GM23338 (cell line): ENCODE data around the gene ELMO2. TPM values are rescaled to one million over a fixed set of nuclear protein-coding genes. Genes with fewer than 3 reads are reported as not detected.

Source experiments
- ATAC-seq: fragments of 200-7000 bp; cut with Tn5 transposase; 3 replicates; pipeline ENCODE4 v1.9.1; 2020
- DNase-seq: peaks from one replicate; pipeline ENCODE4 v3.0.0-alpha.2; 2015; ENCODE audit warnings: low spot score
- H2AFZ ChIP-seq: fragments of 200-600 bp; sonication (generic); 2 replicates; pipeline ENCODE4 v1.8.0; 2016; ENCODE audit warnings: antibody characterized with exemption, mild to moderate bottlenecking, moderate library complexity
- H3F3A ChIP-seq: fragments of 200-600 bp; sonication (generic); replicated peaks from 2 replicates; pipeline ENCODE4 v1.8.0; 2017; ENCODE audit warnings: antibody characterized with exemption, mixed run types, low read depth
- H3K27ac ChIP-seq: fragments of 200-600 bp; sonication (generic); 2 replicates; pipeline ENCODE4 v1.6.1; 2016; ENCODE audit warnings: low read depth
- H3K27me3 ChIP-seq: fragments of 200-600 bp; sonication (generic); 2 replicates; pipeline ENCODE4 v1.8.0; 2016; ENCODE audit warnings: mild to moderate bottlenecking, mixed run types, moderate library complexity; ENCODE audit not compliant: insufficient read depth
- H3K36me3 ChIP-seq: fragments of 200-600 bp; sonication (generic); 2 replicates; pipeline ENCODE4 v1.8.0; 2016; ENCODE audit warnings: mild to moderate bottlenecking; ENCODE audit not compliant: insufficient read depth
- H3K4me1 ChIP-seq: fragments of 200-600 bp; sonication (generic); 2 replicates; pipeline ENCODE4 v1.8.0; 2016; ENCODE audit warnings: mild to moderate bottlenecking, moderate library complexity; ENCODE audit not compliant: insufficient read depth
- H3K4me2 ChIP-seq: fragments of 200-600 bp; sonication (generic); 2 replicates; pipeline ENCODE4 v1.7.1; 2017; ENCODE audit warnings: mixed run types
- H3K4me3 ChIP-seq: fragments of 200-600 bp; sonication (generic); 2 replicates; pipeline ENCODE4 v1.6.1; 2016; ENCODE audit warnings: mixed run types
- H3K79me2 ChIP-seq: fragments of 200-600 bp; sonication (generic); replicated peaks from 2 replicates; pipeline ENCODE4 v1.8.0; 2017; ENCODE audit warnings: mild to moderate bottlenecking; ENCODE audit not compliant: insufficient read depth
- H3K9me2 ChIP-seq: fragments of 200-600 bp; sonication (generic); 2 replicates; pipeline ENCODE4 v1.8.0; 2017; ENCODE audit not compliant: insufficient read depth
- H4K20me1 ChIP-seq: fragments of 200-600 bp; sonication (generic); replicated peaks from 2 replicates; pipeline ENCODE4 v1.8.0; 2017; ENCODE audit warnings: mild to moderate bottlenecking; ENCODE audit not compliant: insufficient read depth
- H3K27ac Mint-ChIP-seq: 2 replicates; pipeline ENCODE4 v1.8.0; 2020; ENCODE audit warnings: inconsistent platforms, mild to moderate bottlenecking, moderate library complexity, mixed read lengths
- H3K27me3 Mint-ChIP-seq: 3 replicates; pipeline ENCODE4 v1.8.0; 2022; ENCODE audit warnings: low read depth, mild to moderate bottlenecking, moderate library complexity, mixed read lengths, inconsistent platforms; ENCODE audit not compliant: insufficient read depth, poor library complexity
- H3K36me3 Mint-ChIP-seq: 3 replicates; pipeline ENCODE4 v1.8.0; 2021; ENCODE audit warnings: low read depth, mild to moderate bottlenecking, inconsistent platforms, moderate library complexity, mixed read lengths
- H3K4me1 Mint-ChIP-seq: 3 replicates; pipeline ENCODE4 v1.8.0; 2020; ENCODE audit warnings: mild to moderate bottlenecking, inconsistent platforms, mixed read lengths
- H3K4me3 Mint-ChIP-seq: 3 replicates; pipeline ENCODE4 v1.8.0; 2021; ENCODE audit warnings: moderate library complexity, mild to moderate bottlenecking, inconsistent platforms, mixed read lengths
- H3K9me3 Mint-ChIP-seq: 3 replicates; pipeline ENCODE4 v1.8.0; 2020; ENCODE audit warnings: moderate library complexity, mild to moderate bottlenecking, inconsistent platforms, mixed read lengths
- CTCF ChIP-seq, 2 experiments: fragments of 200-600 bp in 1 of 2; sonication (generic) in 1 of 2; conservative IDR thresholded peaks; 2 replicates each; pipeline versions ENCODE4 v1.5.1 to v1.6.1; 2016 to 2017; ENCODE audit warnings: antibody characterized with exemption in 2 of 2, low read depth in 2 of 2, mild to moderate bottlenecking in 2 of 2, moderate library complexity in 1 of 2
- EZH2 ChIP-seq: fragments of 200-600 bp; sonication (generic); IDR thresholded peaks from one replicate; pipeline ENCODE4 v1.8.0; 2017; ENCODE audit warnings: antibody characterized with exemption, mild to moderate bottlenecking, low read depth; ENCODE audit not compliant: unreplicated experiment
- STAT1 ChIP-seq: IDR thresholded peaks from one replicate; pipeline ENCODE4 v1.6.1; 2016; ENCODE audit warnings: antibody characterized with exemption; ENCODE audit not compliant: unreplicated experiment
- ZNF462 ChIP-seq: fragments of 250-450 bp; sonication (Bioruptor Pico); IDR thresholded peaks from 2 replicates; pipeline ENCODE4 v1.5.0; 2020; ENCODE audit warnings: mild to moderate bottlenecking, moderate library complexity
- polyA plus RNA-seq: library from polyadenylated mRNA; unstranded; fragments of >200 nt; fragmentation: Nextera tagmentation; extraction: Ambion mirVana; gene quantifications from 2 replicates; pipeline ENCODE4 v1.2.1, GENCODE V29; 2016
- total RNA-seq: library from RNA; depleted of rRNA; stranded (reverse); fragments of >200 nt; shearing (Covaris generic); gene quantifications from 2 replicates; pipeline ENCODE4 v1.2.3, GENCODE V29; 2014
- TF ChIP-seq, protein P1 (sequence below): IDR thresholded peaks from 2 replicates; pipeline ENCODE4 v1.6.1; 2016; ENCODE audit warnings: antibody characterized with exemption

Gene ELMO2
- total and polyA plus RNA-seq, 2 experiments from 2014 or later: 15.1 to 44.1 TPM

GRCh38 chr20:46368902-46369268, 37.5 kb downstream of the ELMO2 start:
- Histone ChIP-seq H4K20me1 (no peaks in the 10 kb centered on the region), H3F3A (no peaks in the 10 kb centered on the region), H3K27ac (no peak overlapping the region), H3K9me2 (no peaks in the 10 kb centered on the region), H2AFZ (no peak overlapping the region), H3K36me3 (peaks cover 27% of the 10 kb centered on the region), H3K4me2 (no peak overlapping the region), H3K4me3 (no peak overlapping the region), H3K27me3 (no peaks in the 10 kb centered on the region), H3K79me2 (no peaks in the 10 kb centered on the region), H3K4me1 (peaks cover 6% of the 10 kb centered on the region; the same call in 1 of the 2 replicates)
- peaks cover 66% of the 10 kb centered on the region for H3K36me3 Mint-ChIP-seq
- no peak overlapping the region for H3K27ac Mint-ChIP-seq
- no peak for ATAC-seq
- peaks cover 4% of the 10 kb centered on the region; the same call in 2 of the 3 replicates for H3K4me1 Mint-ChIP-seq
- H3K9me3 Mint-ChIP-seq: no peaks in the 10 kb centered on the region; the same call in 2 of the 3 replicates
- H3K4me3 Mint-ChIP-seq: no peak overlapping the region
- peaks cover 4% of the 10 kb centered on the region for H3K27me3 Mint-ChIP-seq
- no peak for DNase-seq
- TF ChIP-seq EZH2: no peak
- TF ChIP-seq, protein P1, sequence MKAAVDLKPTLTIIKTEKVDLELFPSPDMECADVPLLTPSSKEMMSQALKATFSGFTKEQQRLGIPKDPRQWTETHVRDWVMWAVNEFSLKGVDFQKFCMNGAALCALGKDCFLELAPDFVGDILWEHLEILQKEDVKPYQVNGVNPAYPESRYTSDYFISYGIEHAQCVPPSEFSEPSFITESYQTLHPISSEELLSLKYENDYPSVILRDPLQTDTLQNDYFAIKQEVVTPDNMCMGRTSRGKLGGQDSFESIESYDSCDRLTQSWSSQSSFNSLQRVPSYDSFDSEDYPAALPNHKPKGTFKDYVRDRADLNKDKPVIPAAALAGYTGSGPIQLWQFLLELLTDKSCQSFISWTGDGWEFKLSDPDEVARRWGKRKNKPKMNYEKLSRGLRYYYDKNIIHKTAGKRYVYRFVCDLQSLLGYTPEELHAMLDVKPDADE: no peak

GRCh38 chr20:46367967-46368901, 38.2 kb downstream of the ELMO2 start:
- H3K27me3 Mint-ChIP-seq: peaks cover 4% of the 10 kb centered on the region
- H3K4me3 ChIP-seq: no peak overlapping the region
- H3K27me3 ChIP-seq: no peaks in the 10 kb centered on the region
- H3K4me3 Mint-ChIP-seq: no peak overlapping the region
- H3K4me1 Mint-ChIP-seq: peaks cover 11% of the 10 kb centered on the region; the same call in 2 of the 3 replicates
- DNase-seq (no peak), ATAC-seq (no peak)
- peaks cover 10% of the 10 kb centered on the region for H3K4me1 ChIP-seq
- no peak overlapping the region for H3K27ac ChIP-seq
- H3K4me2 ChIP-seq: no peak overlapping the region
- peaks cover 61% of the 10 kb centered on the region for H3K36me3 Mint-ChIP-seq
- 0 out of 2 replicates have a peak, but pooled peaks cover 3% of the 10 kb centered on the region for H3F3A ChIP-seq
- peaks cover 4% of the 10 kb centered on the region for H3K79me2 ChIP-seq
- peaks cover 21% of the 10 kb centered on the region for H3K36me3 ChIP-seq
- H3K9me2 ChIP-seq: no peaks in the 10 kb centered on the region
- no peaks in the 10 kb centered on the region; the same call in 2 of the 3 replicates for H3K9me3 Mint-ChIP-seq
- no peak overlapping the region for H2AFZ ChIP-seq
- peaks cover 5% of the 10 kb centered on the region for H4K20me1 ChIP-seq
- no peak overlapping the region for H3K27ac Mint-ChIP-seq
- TF ChIP-seq STAT1: no peak
- TF ChIP-seq, protein P1: no peak
- TF ChIP-seq CTCF (conservative IDR thresholded peaks at IDR 0.05; ENCODE audit: low read depth in 2 of 2): no peak
- no peak for TF ChIP-seq ZNF462
